Kidney (tissue), 2 donors: Measurements from ENCODE around the gene GLIPR1L1. TPM values are rescaled to one million over a fixed set of nuclear protein-coding genes. Genes with fewer than 3 reads are reported as not detected.

Experiments
- polyA plus RNA-seq: library from polyadenylated mRNA; stranded (reverse); fragments of 350-450 nt; fragmentation: Illumina TruSeq; extraction: RNeasy Lipid Tissue Mini Kit (QIAGEN cat#74804); gene quantifications from one replicate; pipeline ENCODE4 v1.2.3, GENCODE V29; 2014; ENCODE audit warnings: low read depth, low replicate concordance; ENCODE audit not compliant: insufficient read depth
- total RNA-seq: library from RNA; stranded (reverse); fragmentation: NEBNext Ultra II Directional; extraction: Animal tissue kit (Norgen Biotek cat#: 25700); gene quantifications from one replicate; pipeline ENCODE4 v1.2.1, GENCODE V29; 2021
- donor health status: DM: yes; HTN: yes; CAD: no.

The GLIPR1L1 gene
- total and polyA plus RNA-seq, 2 donors from 2014 or later: not detected

Other genes with a start within 250 kb of the GLIPR1L1 start
- not detected for gene KCNC2, start 124.8 kb upstream of the GLIPR1L1 start, total RNA-seq
- not detected for gene KCNC2, start 124.8 kb upstream of the GLIPR1L1 start, polyA plus RNA-seq
- 14.1 TPM for gene CAPS2, start 4.3 kb upstream of the GLIPR1L1 start, total RNA-seq
- 5.9 TPM for gene CAPS2, start 4.3 kb upstream of the GLIPR1L1 start, polyA plus RNA-seq
- gene GLIPR1L2, start 56.4 kb downstream of the GLIPR1L1 start, total RNA-seq: 1.1 TPM
- gene GLIPR1L2, start 56.4 kb downstream of the GLIPR1L1 start, polyA plus RNA-seq: 0.65 TPM
- gene GLIPR1, start 146.1 kb downstream of the GLIPR1L1 start, total RNA-seq: 20.6 TPM
- 2.3 TPM for gene GLIPR1, start 146.1 kb downstream of the GLIPR1L1 start, polyA plus RNA-seq
- 50.7 TPM for gene KRR1, start 176.9 kb downstream of the GLIPR1L1 start, total RNA-seq
- 20.0 TPM for gene KRR1, start 176.9 kb downstream of the GLIPR1L1 start, polyA plus RNA-seq